GM04503 (cell line): ENCODE data around the gene ALG3.

Experiments
- DNase-seq: peaks from one replicate; pipeline ENCODE4 v3.0.0-alpha.2; 2012; ENCODE audit warnings: low read depth

Gene ALG3

GRCh38 chr3:184234671-184235380, 13.9 kb downstream of the ALG3 start:
- DNase-seq: no peak

- peak; percentile 19 for DNase-seq
These were observed 14.5 kb downstream of the ALG3 start for GRCh38 chr3:184234224-184234623.

- DNase-seq: no peak
These were observed 15.5 kb downstream of the ALG3 start for GRCh38 chr3:184233127-184233843.

- no peak for DNase-seq
These were observed 17.1 kb downstream of the ALG3 start for GRCh38 chr3:184231671-184232070.

GRCh38 chr3:184230603-184231528, 17.9 kb downstream of the ALG3 start:
- DNase-seq: no peak

GRCh38 chr3:184230081-184230602, 18.6 kb downstream of the ALG3 start:
- no peak for DNase-seq

- no peak for DNase-seq
These were observed 19.2 kb downstream of the ALG3 start, which contains the start of gene VWA5B2 for GRCh38 chr3:184229394-184230080. VWA5B2 (plus strand) TSS chr3:184229585; CDS start chr3:184230529, 944 bp downstream.

- DNase-seq: no peak
These were observed 20.2 kb downstream of the ALG3 start for GRCh38 chr3:184228376-184229137.

GRCh38 chr3:184227481-184227935, 21.3 kb downstream of the ALG3 start:
- no peak for DNase-seq

- no peak for DNase-seq
These were observed 24.8 kb downstream of the ALG3 start for GRCh38 chr3:184223946-184224345.

- no peak for DNase-seq
These were observed 26.2 kb downstream of the ALG3 start for GRCh38 chr3:184222521-184222920.

- no peak for DNase-seq
These were observed 29.9 kb downstream of the ALG3 start for GRCh38 chr3:184218814-184219213.

- no peak for DNase-seq
These were observed 37.0 kb downstream of the ALG3 start for GRCh38 chr3:184211718-184212117.

GRCh38 chr3:184211297-184211696, 37.5 kb downstream of the ALG3 start:
- DNase-seq: no peak

GRCh38 chr3:184209146-184209923, 39.4 kb downstream of the ALG3 start:
- DNase-seq: no peak

GRCh38 chr3:184203526-184203925, 45.2 kb downstream of the ALG3 start:
- no peak for DNase-seq

- no peak for DNase-seq
These were observed 47.9 kb downstream of the ALG3 start for GRCh38 chr3:184200825-184201224.

- DNase-seq: no peak
These were observed 50.3 kb downstream of the ALG3 start for GRCh38 chr3:184198509-184198908.

GRCh38 chr3:184196536-184196935, 52.2 kb downstream of the ALG3 start:
- no peak for DNase-seq

- no peak for DNase-seq
These were observed 54.7 kb downstream of the ALG3 start for GRCh38 chr3:184193991-184194539.
